Activated CD8-positive, alpha-beta T cell treated with anti-CD3 and anti-CD28 coated beads for 36 hours (primary cell): ENCODE measurements around the gene INSIG1. TPM values are rescaled to one million over a fixed set of nuclear protein-coding genes. Genes with fewer than 3 reads are reported as not detected.

ENCODE experiments used
- ATAC-seq: fragments of 200-7000 bp; cut with Tn5 transposase; one replicate; pipeline ENCODE4 v1.10.0; 2021; ENCODE audit warnings: mild to moderate bottlenecking, moderate library complexity
- CTCF ChIA-PET: fragments of 350-600 bp; sonication (Branson Sonifier 250); formaldehyde crosslinking; loops from one replicate; lab custom pipeline; 2021; ENCODE audit warnings: antibody characterized with exemption; lab: Charles Lee
- POLR2A ChIA-PET: fragments of 350-600 bp; sonication (Branson Sonifier 250); formaldehyde crosslinking; loops from one replicate; lab custom pipeline; 2021; ENCODE audit warnings: antibody characterized with exemption; lab: Charles Lee
- DNase-seq: peaks from one replicate; pipeline ENCODE4 v3.0.0-alpha.2; 2020
- H3K27ac Mint-ChIP-seq: one replicate; pipeline ENCODE4 v1.8.0; 2021; ENCODE audit warnings: mild to moderate bottlenecking, mixed read lengths
- H3K27me3 Mint-ChIP-seq: one replicate; pipeline ENCODE4 v1.8.0; 2021; ENCODE audit warnings: mixed read lengths
- H3K36me3 Mint-ChIP-seq: one replicate; pipeline ENCODE4 v1.8.0; 2021; ENCODE audit warnings: low read depth, mixed read lengths
- H3K4me1 Mint-ChIP-seq: one replicate; pipeline ENCODE4 v1.8.0; 2021; ENCODE audit warnings: low read depth, mixed read lengths
- H3K4me3 Mint-ChIP-seq: one replicate; pipeline ENCODE4 v1.8.0; 2021; ENCODE audit warnings: mild to moderate bottlenecking, moderate library complexity, mixed read lengths
- H3K9me3 Mint-ChIP-seq: one replicate; pipeline ENCODE4 v1.8.0; 2021; ENCODE audit warnings: mixed read lengths
- CTCF ChIP-seq: fragments of 200-600 bp; IDR thresholded peaks from one replicate; pipeline ENCODE4 v1.8.0; 2022; ENCODE audit warnings: antibody characterized with exemption, mild to moderate bottlenecking
- intact Hi-C: fragments of 100-400 bp; cut with micrococcal nuclease; formaldehyde crosslinking; loops from one replicate; pipeline ENCODE4 v1.10.0; 2022
- total RNA-seq, 2 experiments: library from RNA; stranded (reverse); gene quantifications; one replicate each; pipeline ENCODE4 v1.2.3, GENCODE V29; 2021

Gene INSIG1
- total RNA-seq, 2 experiments from 2014 or later, result 92.2 to 98.0 TPM

- DNase-seq (no peak), ATAC-seq (no peak)
- H3K27ac Mint-ChIP-seq, result no peak overlapping the region
- H3K9me3 Mint-ChIP-seq, result no peaks in the 10 kb centered on the region
- TF ChIP-seq CTCF, result no peak
- H3K4me1 Mint-ChIP-seq, result peaks cover 17% of the 10 kb centered on the region
- intact Hi-C loops, result no loop called here
- H3K36me3 Mint-ChIP-seq, result no peaks in the 10 kb centered on the region
- peaks cover 10% of the 10 kb centered on the region for H3K27me3 Mint-ChIP-seq
- ChIA-PET CTCF (no interaction called here), POLR2A (no interaction called here)
- no peak overlapping the region for H3K4me3 Mint-ChIP-seq
Observed at GRCh38 chr7:155279787-155280445, 17.8 kb upstream of the INSIG1 start.

- peak; percentile 33 for DNase-seq
- ChIA-PET CTCF (interaction anchor here (0.8 kb wide), 1 partner anchor 64 kb away, joined by 3 read pairs; no protein-coding TSS in a partner anchor), POLR2A (no interaction called here)
- no peak overlapping the region for H3K4me3 Mint-ChIP-seq
- H3K9me3 Mint-ChIP-seq, result no peaks in the 10 kb centered on the region
- peaks cover 10% of the 10 kb centered on the region for H3K27me3 Mint-ChIP-seq
- no peaks in the 10 kb centered on the region for H3K36me3 Mint-ChIP-seq
- H3K4me1 Mint-ChIP-seq, result peaks cover 18% of the 10 kb centered on the region
- TF ChIP-seq CTCF, result no peak
- peak; percentile 64 for ATAC-seq
- intact Hi-C loops, result no loop called here
- no peak overlapping the region for H3K27ac Mint-ChIP-seq
Observed at GRCh38 chr7:155280446-155281397, 17.0 kb upstream of the INSIG1 start.

DNA sequence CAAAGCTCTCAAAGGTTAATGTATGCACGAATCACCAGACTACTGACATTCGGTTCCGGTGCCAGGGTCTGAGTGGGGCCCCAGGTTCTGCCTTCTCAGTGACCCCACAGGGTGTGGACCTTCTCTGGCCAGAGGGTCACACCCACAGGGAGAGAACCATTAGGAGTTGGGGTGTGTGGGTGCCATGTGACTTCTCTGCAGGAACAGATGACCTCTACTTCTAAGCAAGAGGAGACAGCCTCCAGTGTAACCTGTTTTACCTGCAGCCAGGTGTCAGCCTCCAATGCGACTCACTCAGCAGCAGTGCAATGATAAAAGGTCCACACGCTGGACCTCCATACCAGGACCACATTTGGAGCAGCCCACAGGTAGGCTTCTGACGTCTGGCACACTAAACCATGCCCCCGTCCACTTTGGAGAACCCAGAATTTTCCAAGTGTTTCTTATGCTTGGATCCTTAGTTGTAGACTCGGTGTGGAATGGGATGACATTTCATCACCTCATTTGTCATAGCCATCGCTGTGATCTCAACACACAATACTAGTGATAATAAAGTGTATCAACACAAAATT is 16.2 kb upstream of the INSIG1 start:
- TF ChIP-seq CTCF, result no peak
- CTCF ChIA-PET, result interaction anchor here (0.8 kb wide), 1 partner anchor 64 kb away, joined by 3 read pairs; no protein-coding TSS in a partner anchor
- intact Hi-C loops, result no loop called here
- Mint-ChIP-seq H3K36me3 (no peaks in the 10 kb centered on the region), H3K9me3 (no peaks in the 10 kb centered on the region), H3K27me3 (peaks cover 7% of the 10 kb centered on the region), H3K27ac (no peak overlapping the region), H3K4me1 (peaks cover 25% of the 10 kb centered on the region), H3K4me3 (no peak overlapping the region)
- ATAC-seq, result no peak
- no peak for DNase-seq
- POLR2A ChIA-PET, result no interaction called here

- no peak for ATAC-seq
- POLR2A ChIA-PET, result interaction anchor here (0.9 kb wide), 1 partner anchor 14 kb away, joined by 3 read pairs; no protein-coding TSS in a partner anchor
Observed at GRCh38 chr7:155282671-155283070, 15.0 kb upstream of the INSIG1 start.

More at GRCh38 chr7:155282671-155283070, 15.0 kb upstream of the INSIG1 start:
- H3K4me3 Mint-ChIP-seq, result no peak overlapping the region
- no peaks in the 10 kb centered on the region for H3K9me3 Mint-ChIP-seq
- CTCF ChIA-PET, result no interaction called here
- H3K4me1 Mint-ChIP-seq, result peaks cover 34% of the 10 kb centered on the region
- H3K27ac Mint-ChIP-seq, result no peak overlapping the region
- H3K27me3 Mint-ChIP-seq, result peaks cover 7% of the 10 kb centered on the region
- intact Hi-C loops, result no loop called here
- DNase-seq, result no peak
- H3K36me3 Mint-ChIP-seq, result no peaks in the 10 kb centered on the region
- TF ChIP-seq CTCF, result no peak
